Stimulated activated naive CD8-positive, alpha-beta T cell treated with anti-CD3 and anti-CD28 coated beads, Interleukin-15, Interleukin-2, amounts not matched to agents 100 ng/mL and 50 ng/mL, for 24 hours (primary cell): Measurements from ENCODE around the gene STK10.

Experiments used
- H3K27ac Mint-ChIP-seq: one replicate; pipeline ENCODE4 v1.8.0; 2021; ENCODE audit warnings: mild to moderate bottlenecking, mixed read lengths
- H3K27me3 Mint-ChIP-seq: one replicate; pipeline ENCODE4 v1.8.0; 2021; ENCODE audit warnings: mixed read lengths
- H3K36me3 Mint-ChIP-seq: one replicate; pipeline ENCODE4 v1.8.0; 2021; ENCODE audit warnings: low read depth, mixed read lengths
- H3K4me1 Mint-ChIP-seq: one replicate; pipeline ENCODE4 v1.8.0; 2021; ENCODE audit warnings: low read depth, mixed read lengths
- H3K4me3 Mint-ChIP-seq: one replicate; pipeline ENCODE4 v1.8.0; 2021; ENCODE audit warnings: mild to moderate bottlenecking, mixed read lengths
- H3K9me3 Mint-ChIP-seq: one replicate; pipeline ENCODE4 v1.8.0; 2021; ENCODE audit warnings: mixed read lengths

The STK10 gene

DNA sequence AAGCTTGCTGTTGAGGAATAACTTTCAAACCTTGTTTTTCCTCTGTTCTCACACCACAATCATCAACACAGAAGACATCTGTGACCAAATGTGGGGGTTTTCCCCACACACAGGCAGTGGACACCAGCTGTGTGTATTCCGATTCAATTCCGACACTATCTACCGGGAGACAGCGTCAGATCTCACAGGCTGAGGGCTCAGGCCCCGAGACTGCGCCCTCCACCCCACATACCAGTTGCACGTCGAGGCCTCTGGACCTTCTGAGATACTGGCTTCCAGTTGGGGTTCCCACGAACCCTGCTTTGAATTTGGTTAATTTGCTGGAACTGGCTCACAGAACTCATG lies 41.3 kb downstream of the STK10 start:
- peak overlapping the region; percentile 84 for H3K27ac Mint-ChIP-seq
- no peaks in the 10 kb centered on the region for H3K9me3 Mint-ChIP-seq
- no peaks in the 10 kb centered on the region for H3K27me3 Mint-ChIP-seq
- no peak overlapping the region for H3K4me3 Mint-ChIP-seq
- H3K36me3 Mint-ChIP-seq, result peaks cover 35% of the 10 kb centered on the region
- peaks cover 85% of the 10 kb centered on the region for H3K4me1 Mint-ChIP-seq

DNA sequence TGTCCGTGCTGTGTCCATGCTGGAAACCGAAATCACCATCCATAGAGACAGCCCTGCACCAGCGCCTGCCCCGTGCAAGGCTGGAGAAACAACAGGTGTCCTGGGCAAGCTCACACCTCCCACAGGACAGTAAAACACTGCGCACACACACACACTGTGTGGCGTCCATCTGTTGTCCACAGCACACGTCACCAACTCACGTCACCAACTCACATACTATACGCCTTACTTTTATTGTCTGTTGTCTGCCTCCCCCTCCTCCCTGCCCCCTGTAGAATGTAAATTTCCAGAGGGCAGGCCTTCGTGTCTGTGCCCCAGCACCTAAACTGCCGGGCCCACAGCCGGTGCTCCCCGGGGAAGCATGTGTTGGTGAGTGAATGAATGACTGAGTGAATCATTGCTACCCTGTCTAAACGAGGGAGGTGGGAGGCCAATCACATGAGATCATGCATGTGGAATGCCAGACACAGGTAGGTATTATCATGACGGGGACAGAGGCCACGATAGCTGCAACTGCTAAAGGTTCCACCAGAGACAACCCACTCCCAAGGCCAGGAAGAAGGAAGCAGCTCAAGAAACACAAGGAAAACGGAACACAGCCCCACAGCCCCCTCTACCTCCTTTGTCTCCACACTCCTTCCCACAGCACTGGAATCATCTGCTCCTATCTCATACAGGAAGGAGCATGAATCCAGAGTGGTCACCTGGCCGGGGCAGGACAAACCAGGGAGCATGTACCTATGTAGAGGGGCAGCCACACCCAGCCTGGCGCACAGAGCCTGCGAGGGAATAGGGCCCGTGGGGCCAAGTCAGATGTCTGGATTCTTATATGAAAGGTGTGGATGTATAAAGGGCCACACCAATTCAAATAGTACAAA lies 41.9 kb downstream of the STK10 start:
- no peaks in the 10 kb centered on the region for H3K9me3 Mint-ChIP-seq
- peaks cover 85% of the 10 kb centered on the region for H3K4me1 Mint-ChIP-seq
- H3K4me3 Mint-ChIP-seq, result no peak overlapping the region
- no peaks in the 10 kb centered on the region for H3K27me3 Mint-ChIP-seq
- H3K27ac Mint-ChIP-seq, result peak overlapping the region; percentile 19
- peaks cover 29% of the 10 kb centered on the region for H3K36me3 Mint-ChIP-seq

DNA sequence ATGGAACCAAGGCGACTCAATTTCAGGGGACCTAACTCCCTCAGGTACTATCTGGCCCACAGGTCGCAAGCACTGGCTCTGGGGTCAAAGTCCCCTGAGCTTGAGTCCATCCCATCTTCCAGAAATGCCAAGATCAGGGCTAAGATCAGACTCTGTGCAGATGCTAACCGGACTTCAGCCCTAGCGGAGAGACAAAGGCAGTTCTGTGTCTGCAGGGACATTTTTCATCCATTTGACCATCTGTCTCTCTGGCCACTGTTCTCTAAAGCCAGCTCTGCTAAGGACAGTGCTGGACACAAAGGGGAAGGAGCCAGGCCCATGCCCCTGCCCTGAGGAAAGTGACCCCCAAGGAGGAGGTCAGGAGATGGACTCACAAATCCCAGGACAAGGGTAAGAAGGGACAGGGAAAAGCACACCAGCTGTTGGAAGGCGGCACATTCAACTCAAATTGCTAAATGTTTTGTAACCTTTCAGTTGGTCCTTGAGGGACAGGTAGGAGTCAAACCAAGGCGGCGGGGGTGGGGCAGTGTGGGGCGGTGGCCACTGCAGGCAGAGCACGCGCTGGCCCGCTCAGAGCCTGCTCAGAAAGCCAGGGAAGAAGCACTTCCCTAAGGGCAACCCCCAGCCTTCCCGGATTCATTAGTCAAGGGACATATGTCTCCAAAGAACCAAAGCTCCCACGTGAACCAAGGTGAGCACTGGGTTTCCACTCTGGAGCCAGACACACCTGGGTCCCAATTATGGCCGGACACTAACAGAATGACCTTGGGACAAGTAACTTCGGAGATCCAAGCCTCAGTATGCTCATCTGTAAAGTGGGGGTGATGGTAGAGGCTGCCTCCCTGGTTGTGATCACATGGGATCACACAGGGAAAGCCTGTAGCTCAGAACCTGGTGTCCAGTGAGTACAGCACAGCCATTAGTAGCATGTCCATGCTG lies 42.8 kb downstream of the STK10 start:
- H3K9me3 Mint-ChIP-seq, result no peaks in the 10 kb centered on the region
- no peak overlapping the region for H3K4me3 Mint-ChIP-seq
- H3K27me3 Mint-ChIP-seq, result no peaks in the 10 kb centered on the region
- H3K36me3 Mint-ChIP-seq, result peaks cover 26% of the 10 kb centered on the region
- peak overlapping the region; percentile 38 for H3K27ac Mint-ChIP-seq
- peaks cover 83% of the 10 kb centered on the region for H3K4me1 Mint-ChIP-seq

DNA sequence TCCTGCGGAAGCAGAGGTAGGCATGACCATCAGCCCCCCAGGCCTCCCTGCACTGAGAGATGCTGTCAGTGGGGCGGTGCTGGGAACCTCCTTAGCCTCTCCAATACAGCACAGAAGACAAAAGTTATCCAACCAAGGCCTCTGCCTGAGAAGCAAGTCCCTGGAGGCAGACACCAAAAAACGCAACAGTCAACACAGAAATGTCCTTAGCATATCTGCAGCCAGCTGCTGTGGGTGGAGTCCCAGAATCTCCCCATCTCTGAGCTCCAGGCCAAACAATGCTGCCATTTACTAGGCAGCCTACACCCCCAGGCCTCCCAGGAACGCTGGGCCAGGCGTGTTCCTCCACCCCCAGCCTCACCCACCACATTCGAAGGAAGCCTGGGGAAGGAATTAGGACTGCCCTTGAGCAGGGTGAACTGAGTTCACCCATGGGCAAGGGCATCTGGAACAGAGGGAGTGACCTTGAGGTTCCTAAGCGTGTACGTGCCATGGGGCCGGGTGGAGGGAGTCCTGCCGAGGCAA lies 43.7 kb downstream of the STK10 start:
- H3K27ac Mint-ChIP-seq, result no peak overlapping the region
- peaks cover 89% of the 10 kb centered on the region for H3K4me1 Mint-ChIP-seq
- no peaks in the 10 kb centered on the region for H3K9me3 Mint-ChIP-seq
- no peaks in the 10 kb centered on the region for H3K27me3 Mint-ChIP-seq
- H3K36me3 Mint-ChIP-seq, result peaks cover 33% of the 10 kb centered on the region
- H3K4me3 Mint-ChIP-seq, result no peak overlapping the region

DNA sequence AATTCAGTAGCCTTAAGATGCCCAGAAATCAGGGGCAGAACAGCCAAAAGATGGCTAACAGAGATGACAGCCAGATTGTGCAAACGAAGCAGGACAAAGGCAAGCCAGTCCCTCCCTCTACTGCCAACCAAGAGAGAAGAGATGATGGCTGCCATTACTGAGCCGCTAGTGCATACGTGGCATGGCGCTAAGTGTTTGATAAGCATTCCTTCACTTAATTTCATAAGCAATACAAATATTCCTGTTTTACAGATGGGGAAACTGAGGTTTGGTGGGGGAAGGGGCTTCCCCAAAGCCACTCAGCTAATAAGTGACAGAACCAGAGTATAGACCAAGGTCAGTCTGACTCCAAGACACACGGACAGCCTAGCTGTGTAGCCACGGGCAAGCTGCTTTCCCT lies 44.1 kb downstream of the STK10 start:
- Mint-ChIP-seq H3K36me3 (peaks cover 35% of the 10 kb centered on the region), H3K27ac (peak overlapping the region; percentile 49), H3K27me3 (no peaks in the 10 kb centered on the region), H3K4me1 (peaks cover 89% of the 10 kb centered on the region), H3K4me3 (no peak overlapping the region), H3K9me3 (no peaks in the 10 kb centered on the region)

DNA sequence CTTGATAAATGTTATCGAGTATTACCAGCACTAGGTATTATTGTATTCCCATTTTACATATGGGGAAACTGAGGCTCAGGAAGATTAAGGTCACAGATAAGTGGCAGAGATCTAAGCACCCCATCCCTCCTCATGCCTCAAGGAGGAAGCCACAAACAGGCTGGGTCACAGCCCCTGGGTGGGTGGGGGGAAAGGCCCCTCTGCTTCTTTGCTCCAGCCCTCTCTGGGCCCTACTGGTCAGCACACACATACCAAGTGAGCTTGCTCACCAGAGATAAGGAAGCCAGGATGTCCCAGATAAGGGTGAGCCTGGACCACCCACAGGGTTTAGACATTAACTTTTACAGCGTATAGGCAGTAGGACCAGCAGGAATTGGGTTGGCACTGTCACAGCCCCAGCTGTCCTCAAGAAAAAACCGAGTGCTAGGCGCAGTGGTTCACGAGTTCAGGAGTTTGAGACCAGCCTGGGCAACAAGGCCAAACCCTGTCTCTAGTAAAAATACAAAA lies 45.3 kb downstream of the STK10 start:
- Mint-ChIP-seq H3K27ac (peak overlapping the region; percentile 59), H3K4me1 (peaks cover 78% of the 10 kb centered on the region), H3K4me3 (no peak overlapping the region), H3K9me3 (no peaks in the 10 kb centered on the region), H3K36me3 (peaks cover 34% of the 10 kb centered on the region), H3K27me3 (no peaks in the 10 kb centered on the region)

DNA sequence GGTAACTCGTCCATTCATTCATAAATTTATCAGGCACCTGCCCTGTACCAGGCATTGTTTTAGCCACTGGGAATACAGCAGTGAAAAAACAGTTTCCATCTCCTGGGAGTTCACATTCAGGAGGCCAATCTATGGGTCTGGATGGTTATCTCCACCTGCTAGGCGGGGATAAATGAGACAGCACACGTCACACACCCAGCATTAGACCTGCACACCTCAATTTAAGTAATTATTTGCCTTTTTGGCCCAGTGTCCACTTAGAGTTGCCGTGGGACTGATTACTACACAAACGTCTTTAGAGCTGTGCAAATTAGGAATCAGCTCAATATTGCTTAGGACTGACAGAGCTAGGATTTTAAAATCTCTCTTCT lies 46.1 kb downstream of the STK10 start:
- peaks cover 33% of the 10 kb centered on the region for H3K36me3 Mint-ChIP-seq
- H3K27ac Mint-ChIP-seq, result peak overlapping the region; percentile 59
- peaks cover 74% of the 10 kb centered on the region for H3K4me1 Mint-ChIP-seq
- H3K27me3 Mint-ChIP-seq, result no peaks in the 10 kb centered on the region
- no peaks in the 10 kb centered on the region for H3K9me3 Mint-ChIP-seq
- H3K4me3 Mint-ChIP-seq, result no peak overlapping the region

DNA sequence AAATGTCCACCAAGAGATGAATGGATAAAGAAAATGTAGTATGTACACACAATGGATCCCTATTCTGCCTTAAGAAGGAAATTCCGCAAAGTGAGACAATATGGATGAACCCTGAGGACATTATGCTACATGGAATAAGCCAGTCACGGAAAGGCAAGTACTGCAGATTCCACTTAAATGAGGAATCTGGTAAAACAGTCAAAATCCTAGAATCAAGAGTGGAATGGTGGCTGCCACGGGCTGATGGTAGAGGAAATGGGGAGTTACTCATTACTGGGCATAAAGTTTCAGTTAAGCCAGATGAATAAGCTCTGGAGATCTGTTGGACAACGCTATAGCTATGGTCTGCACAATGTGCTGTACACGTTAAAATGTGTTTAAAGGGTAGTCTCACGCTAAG lies 47.2 kb downstream of the STK10 start:
- H3K9me3 Mint-ChIP-seq, result no peaks in the 10 kb centered on the region
- H3K4me3 Mint-ChIP-seq, result no peak overlapping the region
- peaks cover 69% of the 10 kb centered on the region for H3K4me1 Mint-ChIP-seq
- H3K36me3 Mint-ChIP-seq, result peaks cover 32% of the 10 kb centered on the region
- no peaks in the 10 kb centered on the region for H3K27me3 Mint-ChIP-seq
- H3K27ac Mint-ChIP-seq, result peak overlapping the region; percentile 39

DNA sequence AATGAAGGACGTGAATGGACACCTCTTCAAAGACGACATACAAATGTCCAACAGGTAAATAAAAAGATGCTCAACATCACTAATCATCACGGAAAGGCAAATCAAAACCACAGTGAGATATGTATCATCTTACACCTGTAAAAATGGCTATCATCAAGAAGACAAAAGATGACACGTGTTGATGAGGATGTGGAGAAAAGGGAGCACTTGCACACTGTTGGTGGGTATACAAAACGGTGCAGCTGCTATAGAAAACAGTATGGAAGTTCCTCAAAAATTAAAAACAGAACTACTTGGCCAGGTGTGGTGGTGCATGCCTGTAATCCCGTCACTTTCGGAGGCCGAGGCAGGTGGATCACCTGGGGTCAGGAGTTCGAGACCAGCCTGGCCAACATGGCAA lies 47.9 kb downstream of the STK10 start:
- Mint-ChIP-seq H3K27ac (peak overlapping the region; percentile 36), H3K27me3 (no peaks in the 10 kb centered on the region), H3K36me3 (peaks cover 37% of the 10 kb centered on the region), H3K9me3 (no peaks in the 10 kb centered on the region), H3K4me3 (no peak overlapping the region), H3K4me1 (peaks cover 70% of the 10 kb centered on the region)

DNA sequence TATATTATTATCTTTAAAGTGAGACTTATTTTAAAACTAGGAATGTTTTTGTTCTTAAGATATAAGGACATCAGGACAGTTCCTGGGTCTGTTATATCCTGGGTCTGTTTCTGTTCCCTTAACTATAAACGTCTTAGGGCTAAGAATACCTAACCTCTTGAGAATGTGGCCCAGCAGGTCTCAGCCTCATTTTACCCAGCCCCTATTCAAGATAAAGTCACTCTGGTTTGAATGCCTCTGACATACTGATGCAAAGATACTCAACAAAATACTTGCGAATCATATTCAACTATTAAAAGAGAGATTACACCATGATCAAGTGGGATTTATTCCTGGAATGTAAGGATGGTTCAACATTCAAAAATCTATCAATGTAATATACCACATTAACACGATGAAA lies 51.0 kb downstream of the STK10 start:
- H3K4me1 Mint-ChIP-seq, result peaks cover 69% of the 10 kb centered on the region
- H3K9me3 Mint-ChIP-seq, result no peaks in the 10 kb centered on the region
- peaks cover 59% of the 10 kb centered on the region for H3K36me3 Mint-ChIP-seq

DNA sequence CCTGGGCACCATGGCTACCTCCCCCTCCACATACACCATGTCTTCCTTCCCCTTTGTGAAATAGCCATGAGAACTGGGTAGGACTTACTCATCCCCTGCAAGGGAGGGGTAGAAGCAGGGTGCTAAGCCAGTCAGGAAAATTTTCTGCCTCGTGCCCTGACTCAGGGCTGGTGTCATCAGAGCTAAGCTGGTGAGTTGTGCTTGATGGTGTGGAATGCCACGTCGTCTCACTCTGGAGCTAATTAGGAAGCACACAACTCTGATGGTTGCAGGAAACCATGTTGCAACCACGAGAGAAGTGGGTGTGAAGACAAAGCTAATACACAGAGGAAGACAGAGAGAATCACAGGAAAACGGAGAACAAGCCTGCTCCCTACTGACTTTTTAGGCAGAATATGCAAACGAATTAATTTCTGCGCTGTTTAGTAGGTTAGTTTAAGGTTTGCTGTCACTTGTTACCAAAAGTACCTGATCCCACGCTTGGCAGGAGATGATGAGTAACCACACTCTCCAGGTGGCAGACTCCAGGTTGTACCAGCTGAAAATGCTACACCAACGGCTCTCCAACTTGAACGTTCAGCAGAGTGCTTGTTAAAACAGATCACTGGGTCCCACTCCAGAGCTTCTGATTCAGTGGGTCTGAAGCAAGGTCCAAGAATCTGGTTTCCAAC lies 54.5 kb downstream of the STK10 start:
- Mint-ChIP-seq H3K27ac (peak overlapping the region; percentile 97), H3K27me3 (no peaks in the 10 kb centered on the region), H3K4me3 (peak overlapping the region; percentile 70), H3K9me3 (no peaks in the 10 kb centered on the region), H3K36me3 (peaks cover 57% of the 10 kb centered on the region), H3K4me1 (peaks cover 68% of the 10 kb centered on the region)

More for the DNA sequence above, 51.0 kb downstream of the STK10 start:
- Mint-ChIP-seq H3K27ac (peak overlapping the region; percentile 52), H3K4me3 (no peak overlapping the region), H3K27me3 (no peaks in the 10 kb centered on the region)

DNA sequence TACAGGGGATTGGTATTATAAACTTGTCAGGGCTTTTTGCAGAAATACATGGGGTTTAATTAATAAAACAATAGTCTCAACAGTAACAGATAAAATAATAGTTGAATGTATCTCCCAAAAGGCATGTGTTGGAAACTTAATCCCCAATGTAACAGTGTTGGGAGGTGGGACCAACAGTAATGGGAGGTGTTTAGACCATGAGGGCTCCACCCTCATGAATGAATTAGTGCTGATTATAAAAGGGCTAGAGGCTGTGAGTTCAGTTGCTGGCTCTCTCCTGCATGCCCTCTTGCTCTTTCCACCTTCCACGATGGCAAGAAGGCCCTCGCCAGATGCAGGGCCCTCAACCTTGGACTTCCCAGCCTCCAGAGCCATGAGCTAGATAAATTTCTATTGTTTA lies 56.3 kb downstream of the STK10 start:
- H3K4me3 Mint-ChIP-seq, result no peak overlapping the region

DNA sequence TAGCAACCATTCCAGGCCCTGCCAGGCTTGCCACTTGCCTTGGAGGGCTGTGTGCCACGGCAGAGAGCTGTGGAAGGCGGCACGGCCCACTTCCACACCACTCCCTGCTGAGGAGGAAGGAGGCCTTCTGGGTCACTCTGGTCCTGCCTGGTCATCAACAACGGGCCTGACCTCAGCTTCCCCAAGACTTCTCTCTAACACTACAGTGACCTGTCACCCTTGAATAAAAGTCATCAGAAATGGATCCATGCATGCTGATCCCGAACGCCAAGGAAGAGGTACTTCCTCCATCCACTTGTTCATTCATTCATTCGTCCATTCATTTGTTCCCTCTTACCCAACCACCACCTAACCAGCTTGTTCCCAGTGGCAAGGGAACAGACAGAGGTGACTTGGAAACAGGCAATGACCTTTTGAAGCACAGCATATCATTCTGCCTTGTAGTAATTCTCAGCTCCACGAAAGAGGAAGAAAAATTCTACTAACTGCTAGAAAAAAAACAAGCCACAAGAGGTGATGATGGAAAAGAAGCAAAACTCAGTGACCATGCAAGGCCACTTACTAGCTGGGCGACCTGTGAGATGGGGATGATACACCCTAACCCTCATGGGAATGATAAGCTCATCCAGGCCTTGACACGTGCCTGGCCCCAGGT lies 58.6 kb downstream of the STK10 start:
- Mint-ChIP-seq H3K36me3 (peaks cover 57% of the 10 kb centered on the region), H3K9me3 (no peaks in the 10 kb centered on the region), H3K27ac (peak overlapping the region; percentile 68), H3K27me3 (no peaks in the 10 kb centered on the region), H3K4me3 (no peak overlapping the region), H3K4me1 (peaks cover 48% of the 10 kb centered on the region)

More for the DNA sequence above, 56.3 kb downstream of the STK10 start:
- H3K27ac Mint-ChIP-seq, result no peak overlapping the region
- H3K36me3 Mint-ChIP-seq, result peaks cover 54% of the 10 kb centered on the region
- peaks cover 64% of the 10 kb centered on the region for H3K4me1 Mint-ChIP-seq
- H3K9me3 Mint-ChIP-seq, result no peaks in the 10 kb centered on the region
- H3K27me3 Mint-ChIP-seq, result no peaks in the 10 kb centered on the region

DNA sequence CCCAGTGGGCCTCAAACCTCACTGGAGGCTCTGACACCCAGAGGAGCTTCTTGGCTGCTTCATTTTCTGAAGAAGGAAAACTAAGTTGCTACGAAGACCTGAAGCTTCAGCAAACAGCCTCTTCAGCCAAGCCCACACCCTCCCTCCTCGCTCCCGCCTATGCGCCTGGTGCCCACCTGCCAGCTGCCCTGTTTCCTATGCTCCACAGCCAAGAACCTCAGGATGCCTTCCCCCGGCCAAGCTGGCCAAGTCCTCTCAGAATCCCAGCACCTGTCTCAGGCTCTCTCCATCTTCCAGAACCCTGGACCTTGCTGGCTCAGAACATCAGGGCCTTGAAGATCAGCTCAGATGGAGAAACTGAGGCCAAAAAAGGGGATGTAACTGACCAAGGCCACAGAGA lies 60.4 kb downstream of the STK10 start:
- peaks cover 53% of the 10 kb centered on the region for H3K36me3 Mint-ChIP-seq
- no peaks in the 10 kb centered on the region for H3K9me3 Mint-ChIP-seq
- no peak overlapping the region for H3K4me3 Mint-ChIP-seq
- H3K27me3 Mint-ChIP-seq, result no peaks in the 10 kb centered on the region
- peaks cover 34% of the 10 kb centered on the region for H3K4me1 Mint-ChIP-seq
- no peak overlapping the region for H3K27ac Mint-ChIP-seq
